ENCODE data around the gene ASB16.

ASB16 gene

GRCh38 chr17:44212507-44213402, 42.3 kb downstream of the ASB16 start:
- Histone ChIP-seq H2AFZ (ENCODE audit: low read length) (no peak overlapping the region), H3K79me1 (ENCODE audit: low read depth, low read length) (peaks cover 11% of the 10 kb centered on the region), H2BK12ac (ENCODE audit: low read length) (no peak overlapping the region), H3K4me3 (ENCODE audit: low read length in 2 of 2) (no peak overlapping the region), H2BK15ac (ENCODE audit: low read length) (no peak overlapping the region), H3K4me1 (ENCODE audit: control insufficient read depth in 2 of 2, insufficient read depth in 1 of 2, low read depth in 1 of 2, low read length in 2 of 2) (peaks cover 4 to 5% of the 10 kb centered on the region in 2 donors), H3K23ac (ENCODE audit: low read depth, low read length, poor library complexity) (peak overlapping the region; percentile 61), H3K9me3 (replicated peaks in 1 of 2; ENCODE audit: control insufficient read depth in 2 of 2, insufficient read depth in 1 of 2, low read depth in 1 of 2, low read length in 2 of 2) (peaks cover 0 to 1% of the 10 kb centered on the region in 2 donors), H3K9ac (ENCODE audit: low read depth, low read length, poor library complexity) (peak overlapping the region; percentile 65), H3K4me2 (ENCODE audit: insufficient read depth, low read length, poor library complexity, severe bottlenecking) (no peak overlapping the region), H2BK120ac (ENCODE audit: low read depth, low read length) (no peak overlapping the region), H2BK5ac (ENCODE audit: low read length) (no peak overlapping the region), H3K27me3 (ENCODE audit: control insufficient read depth in 3 of 3, insufficient read depth in 3 of 3, low read depth in 1 of 3, low read length in 3 of 3) (no peaks in the 10 kb centered on the region), H4K8ac (ENCODE audit: low read depth, low read length) (no peak overlapping the region), H3K18ac (ENCODE audit: low read length) (no peak overlapping the region), H3K14ac (ENCODE audit: low read length) (no peak overlapping the region), H3K4ac (ENCODE audit: low read length) (no peak overlapping the region), H4K91ac (ENCODE audit: low read depth, low read length, poor library complexity) (no peak overlapping the region), H3K27ac (replicated peaks; ENCODE audit: low read length) (no peak overlapping the region), H3K36me3 (replicated peaks in 1 of 2; ENCODE audit: control insufficient read depth in 2 of 2, insufficient read depth in 2 of 2, low read length in 2 of 2) (peaks cover 57 to 97% of the 10 kb centered on the region in 2 donors), H2AK5ac (ENCODE audit: low read depth, low read length) (no peak overlapping the region)
- no peak for DNase-seq (ENCODE audit: low spot score)
- WGBS, 2 donors (ENCODE audit: extremely low coverage in 2 of 2, insufficient read length in 2 of 2, insufficient replicate concordance in 1 of 2), result no CpG with 5 or more reads among the region's 31 CpGs

DNA sequence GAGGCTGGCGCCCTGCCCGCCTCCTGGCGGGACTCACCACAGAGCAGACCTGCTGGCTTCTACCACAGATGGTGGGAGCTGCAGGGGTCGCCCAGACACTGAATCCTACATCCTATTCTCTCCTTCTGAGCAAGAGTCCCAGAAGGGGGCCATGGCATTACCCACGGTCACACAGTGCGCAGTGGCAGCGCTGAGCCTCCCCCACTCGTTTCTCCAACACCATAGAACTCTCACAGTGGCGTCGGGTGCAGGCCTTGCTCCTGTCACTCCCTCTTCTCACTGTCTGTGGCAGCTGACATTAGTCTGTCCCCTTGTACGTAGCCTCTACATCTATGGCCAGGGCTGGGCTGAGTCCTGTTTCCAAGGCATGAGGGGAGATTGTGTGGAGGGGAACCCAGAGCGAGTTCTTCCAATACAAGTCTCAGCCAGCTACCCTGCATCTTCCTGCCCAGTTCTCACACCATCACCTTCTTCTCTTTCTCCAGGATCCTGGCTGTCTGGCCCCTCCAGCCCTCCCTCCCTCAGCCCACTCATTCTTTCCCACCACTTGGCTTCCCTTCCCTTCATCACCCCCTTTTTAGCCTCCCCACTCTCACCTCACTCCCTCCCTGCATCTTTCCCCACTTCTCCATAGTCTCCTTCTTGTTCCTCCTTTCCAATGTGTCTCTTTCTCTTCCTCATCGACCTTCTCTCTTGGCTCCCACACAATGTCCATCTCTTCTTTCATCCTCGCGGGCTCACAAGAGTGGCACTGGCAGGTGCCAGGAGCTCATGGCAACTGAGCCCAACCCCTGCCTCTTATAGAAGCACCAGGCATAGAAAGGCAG, 43.1 kb downstream of the ASB16 start:
- no peak overlapping the region for H3K23ac ChIP-seq (ENCODE audit: low read depth, low read length, poor library complexity)
- no peak overlapping the region for H3K4me2 ChIP-seq (ENCODE audit: insufficient read depth, low read length, poor library complexity, severe bottlenecking)
- H3K4me1 ChIP-seq (ENCODE audit: control insufficient read depth in 2 of 2, insufficient read depth in 1 of 2, low read depth in 1 of 2, low read length in 2 of 2), result peaks cover 5 to 8% of the 10 kb centered on the region in 2 donors
- H3K27ac ChIP-seq (replicated peaks; ENCODE audit: low read length), result no peak overlapping the region
- no peak overlapping the region for H2BK15ac ChIP-seq (ENCODE audit: low read length)
- H2AFZ ChIP-seq (ENCODE audit: low read length), result no peak overlapping the region
- no peak overlapping the region for H3K18ac ChIP-seq (ENCODE audit: low read length)
- no CpG with 5 or more reads among the region's 15 CpGs for WGBS, 2 donors (ENCODE audit: extremely low coverage in 2 of 2, insufficient read length in 2 of 2, insufficient replicate concordance in 1 of 2)
- peaks cover 52 to 90% of the 10 kb centered on the region in 2 donors for H3K36me3 ChIP-seq (replicated peaks in 1 of 2; ENCODE audit: control insufficient read depth in 2 of 2, insufficient read depth in 2 of 2, low read length in 2 of 2)
- H3K4ac ChIP-seq (ENCODE audit: low read length), result no peak overlapping the region
- H3K9me3 ChIP-seq (replicated peaks in 1 of 2; ENCODE audit: control insufficient read depth in 2 of 2, insufficient read depth in 1 of 2, low read depth in 1 of 2, low read length in 2 of 2), result no peaks in the 10 kb centered on the region
- H2BK5ac ChIP-seq (ENCODE audit: low read length), result no peak overlapping the region
- no peak overlapping the region for H4K8ac ChIP-seq (ENCODE audit: low read depth, low read length)
- H2BK120ac ChIP-seq (ENCODE audit: low read depth, low read length), result no peak overlapping the region
- no peak overlapping the region for H3K4me3 ChIP-seq (ENCODE audit: low read length in 2 of 2)
- no peak overlapping the region for H2BK12ac ChIP-seq (ENCODE audit: low read length)
- no peak overlapping the region for H2AK5ac ChIP-seq (ENCODE audit: low read depth, low read length)
- H4K91ac ChIP-seq (ENCODE audit: low read depth, low read length, poor library complexity), result no peak overlapping the region
- no peak overlapping the region for H3K14ac ChIP-seq (ENCODE audit: low read length)
- no peak for DNase-seq (ENCODE audit: low spot score)
- H3K9ac ChIP-seq (ENCODE audit: low read depth, low read length, poor library complexity), result no peak overlapping the region
- H3K79me1 ChIP-seq (ENCODE audit: low read depth, low read length), result peaks cover 11% of the 10 kb centered on the region
- no peaks in the 10 kb centered on the region for H3K27me3 ChIP-seq (ENCODE audit: control insufficient read depth in 3 of 3, insufficient read depth in 3 of 3, low read depth in 1 of 3, low read length in 3 of 3)

- Histone ChIP-seq H4K8ac (ENCODE audit: low read depth, low read length) (no peak overlapping the region), H3K23ac (ENCODE audit: low read depth, low read length, poor library complexity) (no peak overlapping the region), H3K79me1 (ENCODE audit: low read depth, low read length) (peaks cover 11% of the 10 kb centered on the region), H3K27me3 (ENCODE audit: control insufficient read depth in 3 of 3, insufficient read depth in 3 of 3, low read depth in 1 of 3, low read length in 3 of 3) (no peaks in the 10 kb centered on the region), H2AK5ac (ENCODE audit: low read depth, low read length) (no peak overlapping the region), H3K9ac (ENCODE audit: low read depth, low read length, poor library complexity) (no peak overlapping the region), H2BK5ac (ENCODE audit: low read length) (no peak overlapping the region), H3K9me3 (replicated peaks in 1 of 2; ENCODE audit: control insufficient read depth in 2 of 2, insufficient read depth in 1 of 2, low read depth in 1 of 2, low read length in 2 of 2) (no peaks in the 10 kb centered on the region), H2BK120ac (ENCODE audit: low read depth, low read length) (no peak overlapping the region), H3K4ac (ENCODE audit: low read length) (no peak overlapping the region), H2BK12ac (ENCODE audit: low read length) (no peak overlapping the region), H4K91ac (ENCODE audit: low read depth, low read length, poor library complexity) (no peak overlapping the region), H3K4me2 (ENCODE audit: insufficient read depth, low read length, poor library complexity, severe bottlenecking) (no peak overlapping the region), H2AFZ (ENCODE audit: low read length) (no peak overlapping the region), H3K36me3 (replicated peaks in 1 of 2; ENCODE audit: control insufficient read depth in 2 of 2, insufficient read depth in 2 of 2, low read length in 2 of 2) (peaks cover 48 to 84% of the 10 kb centered on the region in 2 donors), H3K4me1 (ENCODE audit: control insufficient read depth in 2 of 2, insufficient read depth in 1 of 2, low read depth in 1 of 2, low read length in 2 of 2) (peaks cover 5 to 8% of the 10 kb centered on the region in 2 donors), H3K27ac (replicated peaks; ENCODE audit: low read length) (no peak overlapping the region), H3K18ac (ENCODE audit: low read length) (no peak overlapping the region), H2BK15ac (ENCODE audit: low read length) (no peak overlapping the region), H3K4me3 (ENCODE audit: low read length in 2 of 2) (no peak overlapping the region), H3K14ac (ENCODE audit: low read length) (no peak overlapping the region)
- no peak for DNase-seq (ENCODE audit: low spot score)
- no CpG with 5 or more reads among the region's 1 CpG for WGBS, 2 donors (ENCODE audit: extremely low coverage in 2 of 2, insufficient read length in 2 of 2, insufficient replicate concordance in 1 of 2)
These were observed 43.7 kb downstream of the ASB16 start for GRCh38 chr17:44214230-44214494.

- no peak overlapping the region for H3K14ac ChIP-seq (ENCODE audit: low read length)
- no peak for DNase-seq (ENCODE audit: low spot score)
- peaks cover 41 to 77% of the 10 kb centered on the region in 2 donors for H3K36me3 ChIP-seq (replicated peaks in 1 of 2; ENCODE audit: control insufficient read depth in 2 of 2, insufficient read depth in 2 of 2, low read length in 2 of 2)
- H3K18ac ChIP-seq (ENCODE audit: low read length), result no peak overlapping the region
- H3K4me3 ChIP-seq (ENCODE audit: low read length in 2 of 2), result no peak overlapping the region
- no peak overlapping the region for H3K23ac ChIP-seq (ENCODE audit: low read depth, low read length, poor library complexity)
- H2BK12ac ChIP-seq (ENCODE audit: low read length), result no peak overlapping the region
- no peak overlapping the region for H3K4me2 ChIP-seq (ENCODE audit: insufficient read depth, low read length, poor library complexity, severe bottlenecking)
- no peaks in the 10 kb centered on the region for H3K27me3 ChIP-seq (ENCODE audit: control insufficient read depth in 3 of 3, insufficient read depth in 3 of 3, low read depth in 1 of 3, low read length in 3 of 3)
- H3K27ac ChIP-seq (replicated peaks; ENCODE audit: low read length), result no peak overlapping the region
- H2AFZ ChIP-seq (ENCODE audit: low read length), result no peak overlapping the region
- H2BK15ac ChIP-seq (ENCODE audit: low read length), result no peak overlapping the region
- WGBS, 2 donors (ENCODE audit: extremely low coverage in 2 of 2, insufficient read length in 2 of 2, insufficient replicate concordance in 1 of 2), result no CpG with 5 or more reads among the region's 6 CpGs
- H3K4ac ChIP-seq (ENCODE audit: low read length), result no peak overlapping the region
- H2BK5ac ChIP-seq (ENCODE audit: low read length), result no peak overlapping the region
- H3K4me1 ChIP-seq (ENCODE audit: control insufficient read depth in 2 of 2, insufficient read depth in 1 of 2, low read depth in 1 of 2, low read length in 2 of 2), result peaks cover 5 to 8% of the 10 kb centered on the region in 2 donors
- H2AK5ac ChIP-seq (ENCODE audit: low read depth, low read length), result no peak overlapping the region
- no peak overlapping the region for H4K8ac ChIP-seq (ENCODE audit: low read depth, low read length)
- H3K9ac ChIP-seq (ENCODE audit: low read depth, low read length, poor library complexity), result no peak overlapping the region
- H3K79me1 ChIP-seq (ENCODE audit: low read depth, low read length), result peaks cover 9% of the 10 kb centered on the region
- no peaks in the 10 kb centered on the region for H3K9me3 ChIP-seq (replicated peaks in 1 of 2; ENCODE audit: control insufficient read depth in 2 of 2, insufficient read depth in 1 of 2, low read depth in 1 of 2, low read length in 2 of 2)
- no peak overlapping the region for H4K91ac ChIP-seq (ENCODE audit: low read depth, low read length, poor library complexity)
- H2BK120ac ChIP-seq (ENCODE audit: low read depth, low read length), result no peak overlapping the region
These were observed 44.4 kb downstream of the ASB16 start for GRCh38 chr17:44214896-44215295.

Measured in neuronal stem cell (in vitro differentiated cells).